Adrenal gland (tissue), 5 donors: Measurements from ENCODE around the gene KDM2A.

Experiments
- POLR2A ChIP-seq, 2 donors: fragments of 450-650 bp; IDR thresholded peaks; one replicate each; pipeline ENCODE4 v1.6.1; 2017; ENCODE audit warnings: antibody characterized with exemption in 2 of 2, mild to moderate bottlenecking in 2 of 2, moderate library complexity in 1 of 2
- TF ChIP-seq, protein P1 (sequence below), 6 experiments: fragments of 450-650 bp in 4 of 6; fragments of 200-600 bp in 2 of 6; sonication (generic) in 1 of 6; IDR thresholded peaks; 1 replicate in 5 of 6; 2 replicates in 1 of 6; pipeline versions ENCODE4 v1.5.1 to v1.8.0; 2016 to 2021; ENCODE audit warnings: antibody characterized with exemption in 6 of 6, mild to moderate bottlenecking in 2 of 6, moderate library complexity in 1 of 6
- donor health status: DM: no; HTN: no; CAD: no.

DNA sequence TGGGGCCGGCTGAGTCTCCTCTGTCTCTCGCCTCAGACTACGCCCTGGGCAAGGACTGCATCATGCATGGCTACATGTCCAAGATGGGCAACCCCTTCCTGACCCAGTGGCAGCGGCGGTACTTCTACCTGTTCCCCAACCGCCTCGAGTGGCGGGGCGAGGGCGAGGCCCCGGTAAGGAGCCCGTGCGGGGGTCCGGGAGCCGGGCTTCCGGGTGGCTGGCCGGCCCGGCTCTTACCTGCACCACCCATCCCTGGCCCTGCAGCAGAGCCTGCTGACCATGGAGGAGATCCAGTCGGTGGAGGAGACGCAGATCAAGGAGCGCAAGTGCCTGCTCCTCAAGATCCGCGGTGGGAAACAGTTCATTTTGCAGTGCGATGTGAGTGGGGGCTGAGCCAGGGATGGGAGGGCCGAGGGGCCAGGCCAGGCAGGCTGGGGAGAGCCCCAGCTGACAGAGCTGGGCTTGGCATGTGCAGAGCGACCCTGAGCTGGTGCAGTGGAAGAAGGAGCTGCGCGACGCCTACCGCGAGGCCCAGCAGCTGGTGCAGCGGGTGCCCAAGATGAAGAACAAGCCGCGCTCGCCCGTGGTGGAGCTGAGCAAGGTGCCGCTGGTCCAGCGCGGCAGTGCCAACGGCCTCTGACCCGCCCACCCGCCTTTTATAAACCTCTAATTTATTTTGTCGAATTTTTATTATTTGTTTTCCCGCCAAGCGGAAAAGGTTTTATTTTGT is 165.9 kb downstream of the KDM2A start:
- TF ChIP-seq, protein P1, sequence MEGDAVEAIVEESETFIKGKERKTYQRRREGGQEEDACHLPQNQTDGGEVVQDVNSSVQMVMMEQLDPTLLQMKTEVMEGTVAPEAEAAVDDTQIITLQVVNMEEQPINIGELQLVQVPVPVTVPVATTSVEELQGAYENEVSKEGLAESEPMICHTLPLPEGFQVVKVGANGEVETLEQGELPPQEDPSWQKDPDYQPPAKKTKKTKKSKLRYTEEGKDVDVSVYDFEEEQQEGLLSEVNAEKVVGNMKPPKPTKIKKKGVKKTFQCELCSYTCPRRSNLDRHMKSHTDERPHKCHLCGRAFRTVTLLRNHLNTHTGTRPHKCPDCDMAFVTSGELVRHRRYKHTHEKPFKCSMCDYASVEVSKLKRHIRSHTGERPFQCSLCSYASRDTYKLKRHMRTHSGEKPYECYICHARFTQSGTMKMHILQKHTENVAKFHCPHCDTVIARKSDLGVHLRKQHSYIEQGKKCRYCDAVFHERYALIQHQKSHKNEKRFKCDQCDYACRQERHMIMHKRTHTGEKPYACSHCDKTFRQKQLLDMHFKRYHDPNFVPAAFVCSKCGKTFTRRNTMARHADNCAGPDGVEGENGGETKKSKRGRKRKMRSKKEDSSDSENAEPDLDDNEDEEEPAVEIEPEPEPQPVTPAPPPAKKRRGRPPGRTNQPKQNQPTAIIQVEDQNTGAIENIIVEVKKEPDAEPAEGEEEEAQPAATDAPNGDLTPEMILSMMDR (IDR thresholded peaks at IDR 0.05): no peak
- TF ChIP-seq POLR2A (IDR thresholded peaks at IDR 0.05): no peak
